WTC11 (cell line): Measurements from ENCODE around the gene TXN. TPM values are rescaled to one million over a fixed set of nuclear protein-coding genes. Genes with fewer than 3 reads are reported as not detected.

ENCODE experiments used
- ATAC-seq: fragments of 200-7000 bp; cut with Tn5 transposase; 2 replicates; pipeline ENCODE4 v1.10.0; 2021; ENCODE audit warnings: mild to moderate bottlenecking, moderate library complexity
- CTCF ChIA-PET: fragments of 300-600 bp; sonication (Branson Sonifier 250); formaldehyde crosslinking; loops from one replicate; lab custom pipeline; 2021; ENCODE audit warnings: antibody characterized with exemption; lab: Charles Lee
- POLR2A ChIA-PET: fragments of 350-600 bp; sonication (Branson Sonifier 250); formaldehyde crosslinking; loops from one replicate; lab custom pipeline; 2021; ENCODE audit warnings: antibody characterized with exemption; lab: Charles Lee
- DNase-seq: peaks from one replicate; pipeline ENCODE4 v3.0.0; 2021; ENCODE audit warnings: low spot score
- H3K27ac Mint-ChIP-seq: 2 replicates; pipeline ENCODE4 v1.8.0; 2021; ENCODE audit warnings: mixed read lengths
- H3K27me3 Mint-ChIP-seq: 2 replicates; pipeline ENCODE4 v1.8.0; 2021; ENCODE audit warnings: low read depth, mild to moderate bottlenecking, moderate library complexity, mixed read lengths
- H3K36me3 Mint-ChIP-seq: 2 replicates; pipeline ENCODE4 v1.8.0; 2021; ENCODE audit warnings: mixed read lengths
- H3K4me1 Mint-ChIP-seq: 2 replicates; pipeline ENCODE4 v1.8.0; 2022; ENCODE audit warnings: mixed read lengths
- H3K4me3 Mint-ChIP-seq: 2 replicates; pipeline ENCODE4 v1.8.0; 2021; ENCODE audit warnings: mild to moderate bottlenecking, moderate library complexity, mixed read lengths
- H3K9me3 Mint-ChIP-seq: 2 replicates; pipeline ENCODE4 v1.8.0; 2021; ENCODE audit warnings: mixed read lengths
- CBFB ChIP-seq: sonication (generic); formaldehyde crosslinking; IDR thresholded peaks from 2 replicates; pipeline ENCODE4 v1.8.1; 2022; ENCODE audit warnings: mild to moderate bottlenecking, low read depth, missing genetic modification reagents
- ERG ChIP-seq: fragments of 250-450 bp; sonication (Bioruptor Pico); IDR thresholded peaks from 2 replicates; pipeline ENCODE4 v1.8.0; 2021; ENCODE audit warnings: mild to moderate bottlenecking
- ESRRA ChIP-seq: sonication (generic); formaldehyde crosslinking; IDR thresholded peaks from 2 replicates; pipeline ENCODE4 v1.8.1; 2022; ENCODE audit warnings: mild to moderate bottlenecking, missing genetic modification reagents, borderline replicate concordance
- FOXJ3 ChIP-seq: sonication (generic); formaldehyde crosslinking; IDR thresholded peaks from 2 replicates; pipeline ENCODE4 v1.9.0; 2021; ENCODE audit warnings: missing genetic modification reagents, mild to moderate bottlenecking, borderline replicate concordance
- FOXP1 ChIP-seq: sonication (generic); formaldehyde crosslinking; IDR thresholded peaks from 2 replicates; pipeline ENCODE4 v1.8.0; 2022; ENCODE audit warnings: missing genetic modification reagents, mild to moderate bottlenecking, moderate library complexity, borderline replicate concordance
- FOXP4 ChIP-seq: sonication (generic); formaldehyde crosslinking; IDR thresholded peaks from 2 replicates; pipeline ENCODE4 v1.8.0; 2022; ENCODE audit warnings: mild to moderate bottlenecking, missing genetic modification reagents
- IRF1 ChIP-seq: sonication (generic); formaldehyde crosslinking; IDR thresholded peaks from 2 replicates; pipeline ENCODE4 v1.8.0; 2023; ENCODE audit warnings: missing genetic modification reagents
- KAT7 ChIP-seq: sonication (generic); formaldehyde crosslinking; IDR thresholded peaks from 2 replicates; pipeline ENCODE4 v1.8.1; 2023; ENCODE audit warnings: missing genetic modification reagents, mild to moderate bottlenecking, borderline replicate concordance
- OVOL2 ChIP-seq: fragments of 250-450 bp; sonication (Bioruptor Pico); IDR thresholded peaks from 2 replicates; pipeline ENCODE4 v1.9.0; 2021; ENCODE audit warnings: mild to moderate bottlenecking, borderline replicate concordance
- SMAD3 ChIP-seq: sonication (generic); formaldehyde crosslinking; IDR thresholded peaks from 2 replicates; pipeline ENCODE4 v1.8.0; 2022; ENCODE audit warnings: missing genetic modification reagents, mild to moderate bottlenecking, borderline replicate concordance
- ZMAT4 ChIP-seq: fragments of 250-450 bp; sonication (Bioruptor Pico); IDR thresholded peaks from 2 replicates; pipeline ENCODE4 v1.9.0; 2021; ENCODE audit warnings: mild to moderate bottlenecking
- ZNF263 ChIP-seq: sonication (generic); formaldehyde crosslinking; IDR thresholded peaks from 2 replicates; pipeline ENCODE4 v1.8.1; 2022; ENCODE audit warnings: low read depth, mild to moderate bottlenecking, moderate library complexity, missing genetic modification reagents
- ZNF425 ChIP-seq: fragments of 250-450 bp; sonication (Bioruptor Pico); conservative IDR thresholded peaks from 2 replicates; pipeline ENCODE4 v1.9.0; 2021; ENCODE audit warnings: mild to moderate bottlenecking
- total RNA-seq: library from RNA; stranded (reverse); gene quantifications from 3 replicates; pipeline ENCODE4 v1.2.3, GENCODE V29; 2021

Gene TXN
- total RNA-seq, 1 experiment from 2014 or later = 245 TPM

GRCh38 chr9:110199643-110200042, 56.7 kb downstream of the TXN start (continued):
- TF ChIP-seq FOXP4 (CRISPR knock-in tag) = no peak
- TF ChIP-seq OVOL2 (CRISPR knock-in tag) = no peak
- no peak for TF ChIP-seq FOXJ3 (CRISPR knock-in tag)
- no peak for TF ChIP-seq IRF1
- TF ChIP-seq SMAD3 (CRISPR knock-in tag) = no peak

- H3K4me3 Mint-ChIP-seq = no peak overlapping the region
- DNase-seq = no peak
- ChIA-PET CTCF (interaction anchor here (0.9 to 1.6 kb wide), 2 partner anchors 12 to 15 kb away, joined by 3 to 6 read pairs; no protein-coding TSS in a partner anchor), POLR2A (no interaction called here)
- no peaks in the 10 kb centered on the region for H3K36me3 Mint-ChIP-seq
- H3K4me1 Mint-ChIP-seq = 0 out of 2 replicates have a peak, but pooled peaks cover 3% of the 10 kb centered on the region
- H3K9me3 Mint-ChIP-seq = no peaks in the 10 kb centered on the region
- TF ChIP-seq ESRRA (no peak), FOXP1 (CRISPR knock-in tag) (no peak), ERG (CRISPR knock-in tag) (no peak), CBFB (no peak), ZMAT4 (no peak), ZNF425 (no peak)
- TF ChIP-seq, all 79 proteins: peak for 0
- no peaks in the 10 kb centered on the region for H3K27me3 Mint-ChIP-seq
- ATAC-seq = no peak
- no peak overlapping the region for H3K27ac Mint-ChIP-seq
Measured at GRCh38 chr9:110198357-110198756, 58.0 kb downstream of the TXN start.

- POLR2A ChIA-PET = no interaction called here
- Mint-ChIP-seq H3K9me3 (no peaks in the 10 kb centered on the region), H3K27me3 (no peaks in the 10 kb centered on the region), H3K27ac (no peak overlapping the region), H3K36me3 (no peaks in the 10 kb centered on the region), H3K4me1 (0 out of 2 replicates have a peak, but pooled peaks cover 3% of the 10 kb centered on the region), H3K4me3 (no peak overlapping the region)
- DNase-seq (no peak), ATAC-seq (peak; percentile 32)
- TF ChIP-seq ZNF263 (CRISPR knock-in tag) = no peak
- no peak for TF ChIP-seq KAT7 (CRISPR knock-in tag)
- CTCF ChIA-PET = interaction anchor here (0.6 to 1.6 kb wide), 2 partner anchors 13 to 14 kb away, joined by 3 to 6 read pairs; no protein-coding TSS in a partner anchor
Measured at GRCh38 chr9:110197330-110198187, 58.7 kb downstream of the TXN start.
